PC-9 (cell line): Measurements from ENCODE around the gene COL13A1. TPM values are rescaled to one million over a fixed set of nuclear protein-coding genes. Genes with fewer than 3 reads are reported as not detected.

Experiments
- BruUV-seq: library from RNA; stranded (reverse); fragments of 400-500 nt; replicated peaks from 2 replicates; lab custom pipeline; 2021; lab: Mats Ljungman, UMichigan
- CTCF ChIA-PET: fragments of 300-600 bp; sonication (Branson Sonifier 250); formaldehyde crosslinking; loops from one replicate; lab custom pipeline; 2022; ENCODE audit warnings: antibody characterized with exemption; lab: Charles Lee
- POLR2A ChIA-PET: fragments of 300-600 bp; sonication (Branson Sonifier 250); formaldehyde crosslinking; loops from one replicate; lab custom pipeline; 2022; ENCODE audit warnings: antibody characterized with exemption; ENCODE audit not compliant: unreplicated experiment; lab: Charles Lee
- DNase-seq, 2 experiments: peaks; one replicate each; pipeline versions ENCODE4 v3.0.0 to v3.0.0-alpha.2; 2015 to 2022; ENCODE audit warnings: mixed read lengths in 1 of 2
- H2AFZ ChIP-seq: fragments of 200-600 bp; sonication (generic); 2 replicates; pipeline ENCODE4 v1.8.1; 2017; ENCODE audit warnings: antibody characterized with exemption
- H3F3A ChIP-seq: fragments of 200-600 bp; sonication (generic); 2 replicates; pipeline ENCODE4 v1.8.1; 2017; ENCODE audit warnings: antibody characterized with exemption, mild to moderate bottlenecking, low read depth; ENCODE audit not compliant: insufficient read depth
- H3K27ac ChIP-seq: fragments of 200-600 bp; sonication (generic); 2 replicates; pipeline ENCODE4 v1.6.1; 2016; ENCODE audit warnings: mixed run types
- H3K27me3 ChIP-seq: fragments of 200-600 bp; sonication (generic); 2 replicates; pipeline ENCODE4 v1.6.1; 2016; ENCODE audit warnings: low read depth, mixed run types; ENCODE audit not compliant: insufficient read depth
- H3K36me3 ChIP-seq: fragments of 200-600 bp; sonication (generic); 2 replicates; pipeline ENCODE4 v1.6.1; 2016; ENCODE audit warnings: low read depth, mixed run types
- H3K4me1 ChIP-seq: fragments of 200-600 bp; sonication (generic); replicated peaks from 2 replicates; pipeline ENCODE4 v1.6.1; 2016; ENCODE audit warnings: mixed run types; ENCODE audit not compliant: insufficient read depth
- H3K4me2 ChIP-seq: fragments of 200-600 bp; sonication (generic); 2 replicates; pipeline ENCODE4 v1.6.1; 2017; ENCODE audit warnings: mixed run types
- H3K4me3 ChIP-seq: fragments of 200-600 bp; sonication (generic); 2 replicates; pipeline ENCODE4 v1.6.1; 2016; ENCODE audit warnings: mixed run types
- H3K79me2 ChIP-seq: fragments of 200-600 bp; sonication (generic); 2 replicates; pipeline ENCODE4 v1.6.1; 2017; ENCODE audit warnings: low read depth, mixed run types
- H3K9me2 ChIP-seq: fragments of 200-600 bp; sonication (generic); 2 replicates; pipeline ENCODE4 v1.8.1; 2017; ENCODE audit warnings: mild to moderate bottlenecking; ENCODE audit not compliant: insufficient read depth
- H3K9me3 ChIP-seq: fragments of 200-600 bp; sonication (generic); 2 replicates; pipeline ENCODE4 v1.8.1; 2016; ENCODE audit warnings: low read depth; ENCODE audit not compliant: insufficient read depth
- H4K20me1 ChIP-seq: fragments of 200-600 bp; sonication (generic); 2 replicates; pipeline ENCODE4 v1.8.1; 2017; ENCODE audit not compliant: insufficient read depth
- EZH2 ChIP-seq: fragments of 200-600 bp; sonication (generic); IDR thresholded peaks from 2 replicates; pipeline ENCODE4 v1.8.0; 2017; ENCODE audit warnings: antibody characterized with exemption, low read depth
- intact Hi-C: fragments of 100-400 bp; cut with micrococcal nuclease; formaldehyde crosslinking; loops from one replicate; pipeline ENCODE4 v1.10.0; 2022; ENCODE audit not compliant: unreplicated experiment
- total RNA-seq: library from RNA; stranded (reverse); gene quantifications from 2 replicates; pipeline ENCODE4 v1.2.3, GENCODE V29; 2021
- TF ChIP-seq, protein P1 (sequence below): fragments of 200-600 bp; sonication (generic); conservative IDR thresholded peaks from 2 replicates; pipeline ENCODE4 v1.6.1; 2017; ENCODE audit warnings: mixed run types, antibody characterized with exemption, mild to moderate bottlenecking, moderate library complexity

COL13A1 gene
- total RNA-seq, 1 experiment from 2014 or later: 1.6 TPM

- H3K9me3 ChIP-seq: no peaks in the 10 kb centered on the region
- H4K20me1 ChIP-seq: no peaks in the 10 kb centered on the region
- H3F3A ChIP-seq: peaks cover 5% of the 10 kb centered on the region; the same call in 1 of the 2 replicates
- DNase-seq: no peak
- H2AFZ ChIP-seq: no peak overlapping the region
- no peaks in the 10 kb centered on the region for H3K36me3 ChIP-seq
- no peaks in the 10 kb centered on the region for H3K9me2 ChIP-seq
- TF ChIP-seq EZH2: no peak
- TF ChIP-seq, protein P1, sequence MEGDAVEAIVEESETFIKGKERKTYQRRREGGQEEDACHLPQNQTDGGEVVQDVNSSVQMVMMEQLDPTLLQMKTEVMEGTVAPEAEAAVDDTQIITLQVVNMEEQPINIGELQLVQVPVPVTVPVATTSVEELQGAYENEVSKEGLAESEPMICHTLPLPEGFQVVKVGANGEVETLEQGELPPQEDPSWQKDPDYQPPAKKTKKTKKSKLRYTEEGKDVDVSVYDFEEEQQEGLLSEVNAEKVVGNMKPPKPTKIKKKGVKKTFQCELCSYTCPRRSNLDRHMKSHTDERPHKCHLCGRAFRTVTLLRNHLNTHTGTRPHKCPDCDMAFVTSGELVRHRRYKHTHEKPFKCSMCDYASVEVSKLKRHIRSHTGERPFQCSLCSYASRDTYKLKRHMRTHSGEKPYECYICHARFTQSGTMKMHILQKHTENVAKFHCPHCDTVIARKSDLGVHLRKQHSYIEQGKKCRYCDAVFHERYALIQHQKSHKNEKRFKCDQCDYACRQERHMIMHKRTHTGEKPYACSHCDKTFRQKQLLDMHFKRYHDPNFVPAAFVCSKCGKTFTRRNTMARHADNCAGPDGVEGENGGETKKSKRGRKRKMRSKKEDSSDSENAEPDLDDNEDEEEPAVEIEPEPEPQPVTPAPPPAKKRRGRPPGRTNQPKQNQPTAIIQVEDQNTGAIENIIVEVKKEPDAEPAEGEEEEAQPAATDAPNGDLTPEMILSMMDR: no peak
- H3K27ac ChIP-seq: no peak overlapping the region
- H3K4me2 ChIP-seq: no peak overlapping the region
- CTCF ChIA-PET: no interaction called here
- H3K4me1 ChIP-seq: peaks cover 14% of the 10 kb centered on the region
- no peaks in the 10 kb centered on the region for H3K27me3 ChIP-seq
- H3K79me2 ChIP-seq: no peaks in the 10 kb centered on the region
- intact Hi-C loops: no loop called here
- POLR2A ChIA-PET: no interaction called here
- H3K4me3 ChIP-seq: no peak overlapping the region
- no TSS peak for BruUV-seq
Observed at GRCh38 chr10:69897999-69898398, 96.3 kb downstream of the COL13A1 start.

DNA sequence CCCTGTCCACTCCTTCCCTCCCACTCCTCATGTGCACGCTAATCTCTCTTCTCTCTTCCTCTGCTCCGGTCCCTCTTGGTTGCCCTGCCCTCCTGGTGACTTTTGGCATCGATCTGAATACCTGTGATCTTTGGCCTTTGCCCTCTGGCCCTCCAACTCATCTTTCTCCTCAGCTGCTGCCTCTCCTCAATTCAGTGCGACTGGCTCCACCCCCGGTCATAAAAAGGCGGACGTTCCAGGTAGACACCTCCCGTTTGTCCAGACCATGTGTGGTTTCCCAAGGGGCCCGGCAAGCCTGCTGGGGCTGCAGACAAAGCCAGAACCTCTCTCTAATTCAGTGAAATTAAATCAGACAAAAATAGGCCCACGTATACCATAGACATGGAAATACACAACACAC is 96.8 kb downstream of the COL13A1 start:
- H3K4me2 ChIP-seq: no peak overlapping the region
- intact Hi-C loops: no loop called here

GRCh38 chr10:69898941-69899340 is 97.2 kb downstream of the COL13A1 start:
- H3K4me1 ChIP-seq: peaks cover 19% of the 10 kb centered on the region
- no peak overlapping the region for H3K4me3 ChIP-seq
- ChIA-PET CTCF (no interaction called here), POLR2A (no interaction called here)
- no peaks in the 10 kb centered on the region for H4K20me1 ChIP-seq
- no peak overlapping the region for H3K4me2 ChIP-seq
- H3K9me2 ChIP-seq: no peaks in the 10 kb centered on the region
- H3K36me3 ChIP-seq: no peaks in the 10 kb centered on the region
- H3K27me3 ChIP-seq: no peaks in the 10 kb centered on the region
- intact Hi-C loops: no loop called here
- TF ChIP-seq, protein P1: no peak
- no peak for TF ChIP-seq EZH2
- no peaks in the 10 kb centered on the region for H3K9me3 ChIP-seq
- no peaks in the 10 kb centered on the region for H3K79me2 ChIP-seq
- no peak overlapping the region for H3K27ac ChIP-seq
- peaks cover 6% of the 10 kb centered on the region; the same call in 1 of the 2 replicates for H3F3A ChIP-seq
- no peak for DNase-seq
- no TSS peak for BruUV-seq
- no peak overlapping the region for H2AFZ ChIP-seq

More for the DNA sequence above, 96.8 kb downstream of the COL13A1 start:
- no peaks in the 10 kb centered on the region for H3K36me3 ChIP-seq
- no peak for TF ChIP-seq EZH2
- TF ChIP-seq, protein P1: no peak
- no peak overlapping the region for H3K4me3 ChIP-seq
- H3K27ac ChIP-seq: no peak overlapping the region
- no peaks in the 10 kb centered on the region for H4K20me1 ChIP-seq
- DNase-seq: no peak
- POLR2A ChIA-PET: no interaction called here
- H3F3A ChIP-seq: peaks cover 6% of the 10 kb centered on the region; the same call in 1 of the 2 replicates
- CTCF ChIA-PET: no interaction called here
- H3K79me2 ChIP-seq: no peaks in the 10 kb centered on the region
- peaks cover 19% of the 10 kb centered on the region for H3K4me1 ChIP-seq
- no peaks in the 10 kb centered on the region for H3K9me2 ChIP-seq
- no TSS peak for BruUV-seq
- no peak overlapping the region for H2AFZ ChIP-seq
- H3K9me3 ChIP-seq: no peaks in the 10 kb centered on the region
- no peaks in the 10 kb centered on the region for H3K27me3 ChIP-seq
